GM19043 (cell line): ENCODE data around the gene PKNOX1.
"Not testable (repeated sequence)": the region's sequence is repeated elsewhere in the genome, so short reads cannot be mapped to it uniquely, and the experiment has no call there.

Experiments used
- ATAC-seq: cut with Tn5 transposase; IDR thresholded peaks from one replicate; pipeline ENCODE4 v1.9.1; 2021; ENCODE audit warnings: low read depth; ENCODE audit not compliant: unreplicated experiment

Gene PKNOX1

GRCh38 chr21:42951193-42951592 lies 23.2 kb upstream of the PKNOX1 start:
- not testable (repeated sequence) for ATAC-seq

- no peak for ATAC-seq
These were observed 17.3 kb upstream of the PKNOX1 start for GRCh38 chr21:42956824-42957630.

- ATAC-seq, result not testable (repeated sequence)
These were observed 16.2 kb upstream of the PKNOX1 start for GRCh38 chr21:42958122-42958521.

GRCh38 chr21:42959728-42960127 lies 14.6 kb upstream of the PKNOX1 start:
- ATAC-seq, result no peak

- no peak for ATAC-seq
These were observed 11.9 kb upstream of the PKNOX1 start for GRCh38 chr21:42962380-42963007.

GRCh38 chr21:42964086-42964485 lies 10.3 kb upstream of the PKNOX1 start:
- no peak for ATAC-seq

GRCh38 chr21:42964546-42965210 lies 9.7 kb upstream of the PKNOX1 start:
- ATAC-seq, result no peak

GRCh38 chr21:42965211-42965560 lies 9.2 kb upstream of the PKNOX1 start:
- ATAC-seq, result no peak

- not testable (repeated sequence) for ATAC-seq
These were observed 6.7 kb upstream of the PKNOX1 start for GRCh38 chr21:42967616-42968015.

GRCh38 chr21:42969193-42969600 lies 5.2 kb upstream of the PKNOX1 start:
- no peak for ATAC-seq

- ATAC-seq, result no peak
These were observed 3.3 kb upstream of the PKNOX1 start for GRCh38 chr21:42970946-42971653.

GRCh38 chr21:42971897-42972275 lies 2.5 kb upstream of the PKNOX1 start:
- no peak for ATAC-seq

- no peak for ATAC-seq
These were observed 912 bp upstream of the PKNOX1 start for GRCh38 chr21:42973309-42973990.

GRCh38 chr21:42974832-42975820 lies 764 bp downstream of the PKNOX1 start:
- peak; percentile 16 for ATAC-seq

- ATAC-seq, result no peak
These were observed 1.7 kb downstream of the PKNOX1 start for GRCh38 chr21:42975886-42976608.

GRCh38 chr21:42980312-42981213 lies 6.2 kb downstream of the PKNOX1 start:
- ATAC-seq, result no peak

GRCh38 chr21:42981214-42981523 lies 6.8 kb downstream of the PKNOX1 start:
- ATAC-seq, result no peak

GRCh38 chr21:42981862-42982261 lies 7.5 kb downstream of the PKNOX1 start:
- ATAC-seq, result no peak
